ENCODE measurements around the gene TMEM62.
A peak's percentile ranks its signal among the peaks of the same experiment; 100 is the strongest.
"Not testable (repeated sequence)": the region's sequence is repeated elsewhere in the genome, so short reads cannot be mapped to it uniquely, and the experiment has no call there.

Gene TMEM62

GRCh38 chr15:43184407-43185124 is 51.2 kb downstream of the TMEM62 start:
- DNase-seq, result no peak

- DNase-seq, result peak; percentile 92
These were observed 52.0 kb downstream of the TMEM62 start, which contains the start of gene CCNDBP1 for GRCh38 chr15:43185157-43186002. CCNDBP1 (plus strand) TSS chr15:43185403; CDS start chr15:43185499, 96 bp downstream.

- no peak for DNase-seq
These were observed 52.6 kb downstream of the TMEM62 start for GRCh38 chr15:43186003-43186353.

GRCh38 chr15:43187544-43188155 is 54.3 kb downstream of the TMEM62 start:
- DNase-seq, result no peak

- DNase-seq, result no peak
These were observed 55.9 kb downstream of the TMEM62 start for GRCh38 chr15:43189296-43189695.

GRCh38 chr15:43190178-43190577 is 56.8 kb downstream of the TMEM62 start:
- DNase-seq, result no peak

GRCh38 chr15:43193710-43194109 is 60.3 kb downstream of the TMEM62 start:
- DNase-seq, result no peak

GRCh38 chr15:43194795-43195194 is 61.4 kb downstream of the TMEM62 start:
- DNase-seq, result no peak

GRCh38 chr15:43196760-43197548 is 63.6 kb downstream of the TMEM62 start:
- no peak for DNase-seq

GRCh38 chr15:43197773-43198172 is 64.4 kb downstream of the TMEM62 start:
- not testable (repeated sequence) for DNase-seq

GRCh38 chr15:43198556-43198955 is 65.2 kb downstream of the TMEM62 start:
- not testable (repeated sequence) for DNase-seq

- DNase-seq, result no peak
These were observed 65.6 kb downstream of the TMEM62 start for GRCh38 chr15:43198992-43199391.

GRCh38 chr15:43199945-43200488 is 66.6 kb downstream of the TMEM62 start:
- no peak for DNase-seq

- DNase-seq, result peak; percentile 5
These were observed 70.9 kb downstream of the TMEM62 start for GRCh38 chr15:43204016-43204901.

- DNase-seq, result no peak
These were observed 72.7 kb downstream of the TMEM62 start for GRCh38 chr15:43206054-43206453.

GRCh38 chr15:43207024-43207423 is 73.6 kb downstream of the TMEM62 start:
- DNase-seq, result no peak

GRCh38 chr15:43208052-43209002 is 74.9 kb downstream of the TMEM62 start:
- no peak for DNase-seq

GRCh38 chr15:43209059-43209824 is 75.9 kb downstream of the TMEM62 start:
- DNase-seq, result no peak

- DNase-seq, result no peak
These were observed 76.9 kb downstream of the TMEM62 start for GRCh38 chr15:43210172-43210745.

Measured in NCI-H774 (cell line).